GOT3 (cell line): ENCODE data around the gene RGL2.
A peak's percentile ranks its signal among the peaks of the same experiment; 100 is the strongest.
"Not testable (repeated sequence)": the region's sequence is repeated elsewhere in the genome, so short reads cannot be mapped to it uniquely, and the experiment has no call there.

Source experiments
- DNase-seq: peaks from one replicate; lab custom pipeline; 2025; ENCODE audit warnings: mixed read lengths; lab: John Stamatoyannopoulos, UW

Gene RGL2

DNA sequence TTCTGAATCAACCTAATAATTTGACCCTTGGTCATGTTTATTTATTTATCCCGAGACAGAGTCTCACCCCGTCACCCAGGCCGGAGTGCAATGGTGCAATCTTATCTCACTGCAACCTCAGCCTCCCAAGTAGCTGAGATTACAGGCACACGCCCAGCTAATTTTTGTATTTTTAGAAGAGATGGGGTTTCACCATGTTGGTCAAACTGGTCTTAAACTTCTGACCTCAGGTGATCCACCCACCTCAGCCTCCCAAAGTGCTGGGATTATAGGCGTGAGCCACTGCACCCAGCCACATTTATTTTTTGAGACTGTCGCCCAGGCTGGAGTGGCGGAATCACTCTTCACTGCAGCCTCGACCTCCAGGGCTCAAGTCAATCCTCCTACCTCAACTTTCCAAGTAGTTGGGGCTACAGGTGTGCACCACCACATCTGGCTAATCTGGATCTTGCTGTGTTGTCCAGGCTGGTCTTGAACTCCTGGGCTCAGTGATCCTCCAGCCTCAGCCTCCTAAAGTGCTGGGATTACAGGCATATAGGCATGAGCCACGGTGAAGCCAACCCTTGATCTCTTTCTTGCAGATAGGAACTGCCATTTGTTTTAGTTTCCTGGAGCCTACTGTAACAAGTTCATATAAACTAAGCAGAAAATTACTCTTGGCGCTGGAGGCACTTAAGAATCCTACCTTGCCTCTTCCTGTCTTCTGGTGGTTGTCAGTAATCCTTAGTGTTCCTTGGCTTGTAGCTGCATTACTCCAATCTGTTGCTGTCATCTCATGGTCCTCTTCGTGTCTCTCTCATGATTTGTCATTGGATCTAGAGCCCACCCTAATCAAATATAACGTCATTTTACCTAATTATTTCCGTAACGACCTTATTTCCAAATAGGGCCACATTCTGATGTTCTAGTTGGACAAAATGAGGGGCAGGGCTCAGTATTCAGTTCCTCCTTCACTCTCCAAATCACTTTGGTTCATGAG is 24.5 kb downstream of the RGL2 start:
- DNase-seq: no peak

DNA sequence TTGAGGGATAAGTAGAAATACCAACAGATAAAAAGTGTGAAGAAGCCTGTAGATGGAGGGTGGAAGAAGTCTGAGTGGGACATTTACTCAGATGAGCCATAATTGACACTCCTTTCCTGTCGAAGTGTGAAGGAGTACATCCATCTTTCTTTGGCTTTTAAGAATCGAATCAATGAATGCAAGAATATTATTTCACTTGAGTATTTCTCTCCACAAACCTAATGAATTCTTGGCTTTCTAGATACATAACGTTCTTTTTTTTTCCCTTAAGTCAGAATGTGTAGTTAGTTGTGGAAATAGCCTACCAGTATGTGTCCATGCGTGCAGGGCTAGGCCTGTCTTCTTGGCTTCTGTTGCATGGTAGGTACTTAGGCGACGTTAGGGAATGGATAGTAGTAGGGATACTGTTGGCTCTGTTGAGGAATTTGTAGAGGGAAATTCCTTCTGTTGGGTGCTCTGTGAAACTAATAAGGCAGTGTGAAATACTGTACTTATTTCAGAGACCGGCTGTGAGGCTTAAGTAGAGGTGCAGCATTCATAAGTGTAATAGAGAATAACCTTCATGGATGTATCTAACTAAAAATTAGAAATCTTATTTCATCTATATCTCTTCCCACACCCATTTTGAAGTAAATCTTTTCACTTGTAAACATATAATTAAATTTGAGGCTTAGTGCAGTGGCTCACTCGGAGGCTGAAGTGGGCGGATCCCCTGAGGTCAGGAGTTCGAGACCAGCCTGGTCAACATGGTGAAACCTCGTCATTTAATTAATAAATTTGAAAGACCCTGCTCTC is 25.4 kb downstream of the RGL2 start:
- DNase-seq: no peak

DNA sequence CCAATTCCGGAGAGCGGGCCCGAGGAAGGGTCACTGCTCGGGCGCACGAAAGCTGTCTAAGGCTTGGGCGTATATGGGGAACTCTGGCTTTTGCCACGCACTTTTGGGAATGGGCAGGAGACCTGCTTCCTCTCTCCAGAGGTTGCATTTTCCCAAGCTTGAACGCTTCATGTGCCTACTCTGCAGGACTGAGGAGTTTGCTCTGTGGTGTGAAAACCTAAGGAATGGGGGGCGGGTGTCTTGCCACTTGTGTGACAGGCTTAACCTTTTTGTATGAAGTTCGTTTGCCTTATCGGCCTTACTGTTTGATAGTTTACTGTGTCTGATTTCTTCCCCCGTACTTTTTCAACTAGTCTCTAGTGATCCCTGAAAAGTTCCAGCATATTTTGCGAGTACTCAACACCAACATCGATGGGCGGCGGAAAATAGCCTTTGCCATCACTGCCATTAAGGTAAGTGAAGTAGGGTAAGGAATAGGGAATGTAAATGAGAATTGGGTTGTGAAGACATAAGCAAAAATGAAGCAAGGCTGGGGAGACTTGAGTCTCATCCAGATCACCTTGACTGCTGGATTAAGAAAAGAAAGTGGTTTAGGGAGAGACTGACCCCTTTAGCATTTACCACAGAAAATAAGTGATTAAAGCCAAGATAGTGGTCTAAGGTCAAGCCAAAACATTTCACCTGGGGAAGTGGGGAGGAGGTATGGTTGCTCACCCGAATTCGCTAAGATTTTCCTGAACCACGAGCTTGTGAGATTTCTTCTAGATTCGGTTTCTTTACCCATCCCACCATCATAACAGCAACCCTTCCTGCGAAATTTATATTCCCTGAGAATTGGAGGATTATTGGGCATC is 26.2 kb downstream of the RGL2 start:
- no peak for DNase-seq

DNA sequence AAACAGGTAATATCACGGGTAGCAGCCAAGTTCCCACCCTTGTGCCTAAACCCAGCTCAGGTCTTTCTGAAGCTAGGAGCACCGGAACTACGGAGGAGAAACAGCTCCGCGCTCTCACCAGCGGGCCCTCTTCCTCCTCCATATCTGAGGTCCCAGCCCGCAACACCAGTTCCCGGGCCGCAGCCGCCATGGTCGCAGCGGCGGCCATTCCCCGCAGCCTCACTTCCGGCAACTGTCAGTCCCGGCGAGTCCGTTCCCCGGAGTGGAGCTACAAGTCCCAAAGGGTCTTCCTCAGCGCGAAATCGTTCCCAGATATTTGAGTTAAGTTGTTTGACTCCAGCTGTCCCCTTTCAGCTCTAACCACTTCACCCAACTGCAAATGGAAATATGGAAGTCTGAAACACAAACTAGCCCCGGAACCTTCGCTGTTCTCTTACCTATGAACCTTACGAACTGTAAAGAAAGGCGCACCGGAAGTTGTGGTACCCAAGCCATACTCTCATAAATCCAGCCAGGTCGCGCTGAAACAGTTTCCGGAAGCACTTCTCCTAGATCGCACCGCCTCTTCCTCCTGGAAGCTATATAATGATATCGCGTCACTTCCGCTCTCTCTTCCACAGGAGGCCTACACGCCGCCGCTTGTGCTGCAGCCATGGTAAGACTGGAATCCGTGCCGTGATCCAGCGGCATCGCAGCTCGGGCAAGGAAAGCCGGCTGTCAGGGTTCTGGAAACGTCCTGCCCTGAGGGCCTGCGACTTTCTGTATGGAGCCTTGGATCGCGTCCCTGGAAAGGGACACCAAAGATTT is 27.1 kb downstream of the RGL2 start, which contains the start of the genes RPS18 and VPS52:
RPS18 (plus strand) TSS at position 608 of the 807 bp plus-strand sequence; CDS start at position 653, 45 bp downstream.
VPS52 (minus strand) TSS at position 409 of the 807 bp plus-strand sequence; CDS start at position 208, 201 bp downstream.
- DNase-seq: peak; percentile 80

DNA sequence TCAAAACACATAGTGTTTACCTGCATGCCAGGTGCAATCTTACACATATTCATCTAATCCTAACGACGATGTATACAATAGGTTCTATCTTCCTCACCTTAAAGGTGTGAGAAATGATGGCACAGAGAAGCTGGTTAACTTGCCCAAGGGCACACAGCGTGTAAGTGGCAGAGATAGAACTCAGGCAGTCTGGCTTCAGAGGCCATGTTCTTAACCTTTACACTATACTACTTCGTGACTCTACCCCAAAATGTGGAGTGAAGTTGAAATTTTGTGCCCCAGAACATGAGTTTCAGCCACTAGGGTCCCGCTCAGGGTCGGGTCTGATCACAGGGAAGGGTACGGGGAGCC is 27.6 kb downstream of the RGL2 start:
- DNase-seq: no peak

DNA sequence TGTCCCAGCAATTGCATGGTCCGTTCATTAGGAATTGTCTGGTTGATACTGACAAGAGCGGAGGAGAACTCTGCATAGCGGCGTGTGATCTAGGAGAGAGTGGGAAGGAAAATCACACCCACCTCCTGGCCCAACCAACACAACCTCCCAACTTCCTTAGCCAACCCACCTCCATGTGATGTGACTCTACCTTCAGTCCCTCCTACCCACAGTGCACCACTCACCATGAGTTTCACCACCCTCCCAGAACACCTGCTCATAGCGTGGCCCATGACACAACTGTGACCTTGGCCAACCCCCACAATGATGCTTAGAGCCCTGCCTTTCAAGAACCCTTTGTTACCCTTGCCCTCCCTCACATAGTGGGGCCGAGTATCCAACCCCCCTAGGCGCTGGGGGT is 34.7 kb downstream of the RGL2 start:
- DNase-seq: no peak

DNA sequence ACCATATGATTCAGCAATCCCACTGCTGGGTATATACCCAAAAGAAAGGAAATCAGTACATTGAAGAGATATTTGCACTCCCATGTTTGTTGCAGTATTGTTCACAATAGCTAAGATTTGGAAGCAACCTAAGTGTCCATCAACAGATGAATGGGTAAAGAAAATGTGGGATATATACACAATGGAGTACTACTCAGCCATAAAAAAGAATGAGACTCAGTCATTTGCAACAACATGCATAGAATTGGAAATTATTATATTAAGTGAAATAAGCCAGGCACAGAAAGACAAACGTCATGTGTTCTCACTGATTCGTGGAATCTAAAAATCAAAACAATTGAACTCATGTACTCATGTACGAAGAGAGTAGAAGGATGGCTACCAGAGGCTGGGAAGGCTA is 36.3 kb downstream of the RGL2 start:
- not testable (repeated sequence) for DNase-seq

DNA sequence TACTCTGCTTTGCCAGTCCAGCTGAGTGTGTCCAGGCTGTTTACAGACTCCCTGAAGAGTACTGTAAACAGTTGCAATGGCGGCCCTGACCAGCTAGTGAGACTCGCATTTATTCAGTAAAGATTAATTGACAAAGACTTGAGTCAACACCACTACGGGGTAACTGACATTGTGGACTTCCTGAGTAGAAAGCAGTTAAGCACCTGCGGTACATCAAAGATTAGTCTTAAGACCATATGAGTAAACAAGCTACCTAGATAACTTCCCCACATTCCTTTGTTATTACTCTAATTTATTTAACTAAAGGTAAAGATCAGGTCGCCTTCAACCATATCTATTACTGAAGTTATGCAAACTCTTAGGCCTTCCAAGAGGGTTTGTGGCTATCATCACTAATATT is 39.7 kb downstream of the RGL2 start:
- DNase-seq: no peak

DNA sequence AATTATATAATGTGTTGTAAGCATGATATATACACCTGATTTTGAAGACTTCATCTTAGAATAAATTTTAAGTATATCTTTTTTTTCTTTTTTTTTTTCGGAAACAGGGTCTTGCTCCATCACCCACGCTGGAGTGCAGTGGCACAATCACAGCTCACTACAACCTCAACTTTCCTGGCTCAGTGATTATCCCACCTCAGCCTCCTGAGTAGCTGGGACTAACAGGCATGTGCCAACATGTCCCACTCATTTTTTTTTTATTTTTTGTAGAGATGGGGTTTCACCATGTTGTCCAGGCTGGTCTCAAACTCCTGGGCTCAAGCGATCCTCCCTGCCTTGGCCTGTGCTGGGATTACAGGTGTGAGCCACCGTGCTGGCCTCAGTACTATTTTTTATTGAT is 44.2 kb downstream of the RGL2 start:
- no peak for DNase-seq

DNA sequence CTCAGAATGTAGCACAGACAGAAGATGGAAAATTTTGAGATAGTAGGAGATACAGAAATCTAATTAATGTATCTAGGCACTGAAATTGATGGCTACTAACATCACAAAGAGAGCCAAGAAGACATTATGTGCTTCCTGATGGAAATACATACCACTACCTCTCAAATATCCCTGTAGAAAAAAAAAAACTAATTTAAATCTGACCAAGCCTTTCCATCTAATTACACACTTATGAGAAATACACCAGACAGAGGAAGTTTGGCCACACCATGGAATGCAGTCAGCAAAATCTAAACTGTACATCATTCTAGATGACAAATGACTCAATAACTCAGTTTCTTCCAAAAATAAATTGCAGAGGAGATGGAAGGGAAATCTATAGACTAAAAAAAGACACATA is 46.0 kb downstream of the RGL2 start:
- no peak for DNase-seq

DNA sequence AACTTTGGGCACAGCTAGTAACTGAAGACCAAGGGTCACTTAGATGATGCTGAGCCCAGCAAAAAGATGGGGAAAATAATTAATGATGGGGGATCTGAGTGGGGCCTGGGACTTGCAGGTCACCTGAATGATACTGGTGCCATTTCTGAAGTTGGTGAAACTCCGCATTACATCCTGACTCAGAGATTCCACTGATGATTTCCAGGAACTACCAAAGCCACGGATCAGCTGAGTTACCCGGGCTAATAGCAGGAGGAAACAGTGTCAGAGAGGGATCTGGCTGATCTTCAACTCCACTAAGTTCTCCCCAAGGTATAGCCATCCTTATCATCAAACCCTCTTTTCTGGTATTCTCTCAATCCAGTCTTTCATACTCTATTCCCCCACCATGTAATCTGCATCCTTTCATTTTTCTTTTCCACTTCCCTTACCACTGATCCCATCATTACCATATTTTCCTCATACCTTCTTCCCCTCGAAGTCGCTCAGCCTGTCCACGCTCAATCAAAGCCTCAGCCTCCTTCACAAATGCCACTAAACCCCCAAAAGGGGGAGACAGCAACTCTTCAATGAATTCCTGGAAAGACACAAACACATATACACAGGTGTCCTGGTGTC is 47.2 kb downstream of the RGL2 start:
- no peak for DNase-seq

DNA sequence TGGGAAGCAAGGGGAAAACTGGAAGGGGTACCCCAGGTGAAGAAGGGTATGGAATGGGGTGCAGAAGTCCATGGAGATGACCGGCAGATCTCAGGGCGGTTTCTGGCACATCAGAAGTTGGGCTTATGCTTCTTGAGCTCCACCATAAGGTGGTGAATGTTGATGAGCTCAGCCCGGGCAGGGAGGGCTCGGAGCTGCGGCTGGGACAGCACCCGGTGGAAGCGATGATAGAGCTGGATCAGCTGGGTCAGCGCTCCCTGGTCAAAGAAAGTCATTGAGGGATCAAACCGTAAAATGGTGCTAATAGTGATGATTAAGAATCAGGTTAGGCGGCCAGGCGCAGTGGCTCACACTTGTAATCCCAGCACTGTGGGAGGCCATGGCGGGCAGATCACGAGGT is 48.0 kb downstream of the RGL2 start:
- no peak for DNase-seq

DNA sequence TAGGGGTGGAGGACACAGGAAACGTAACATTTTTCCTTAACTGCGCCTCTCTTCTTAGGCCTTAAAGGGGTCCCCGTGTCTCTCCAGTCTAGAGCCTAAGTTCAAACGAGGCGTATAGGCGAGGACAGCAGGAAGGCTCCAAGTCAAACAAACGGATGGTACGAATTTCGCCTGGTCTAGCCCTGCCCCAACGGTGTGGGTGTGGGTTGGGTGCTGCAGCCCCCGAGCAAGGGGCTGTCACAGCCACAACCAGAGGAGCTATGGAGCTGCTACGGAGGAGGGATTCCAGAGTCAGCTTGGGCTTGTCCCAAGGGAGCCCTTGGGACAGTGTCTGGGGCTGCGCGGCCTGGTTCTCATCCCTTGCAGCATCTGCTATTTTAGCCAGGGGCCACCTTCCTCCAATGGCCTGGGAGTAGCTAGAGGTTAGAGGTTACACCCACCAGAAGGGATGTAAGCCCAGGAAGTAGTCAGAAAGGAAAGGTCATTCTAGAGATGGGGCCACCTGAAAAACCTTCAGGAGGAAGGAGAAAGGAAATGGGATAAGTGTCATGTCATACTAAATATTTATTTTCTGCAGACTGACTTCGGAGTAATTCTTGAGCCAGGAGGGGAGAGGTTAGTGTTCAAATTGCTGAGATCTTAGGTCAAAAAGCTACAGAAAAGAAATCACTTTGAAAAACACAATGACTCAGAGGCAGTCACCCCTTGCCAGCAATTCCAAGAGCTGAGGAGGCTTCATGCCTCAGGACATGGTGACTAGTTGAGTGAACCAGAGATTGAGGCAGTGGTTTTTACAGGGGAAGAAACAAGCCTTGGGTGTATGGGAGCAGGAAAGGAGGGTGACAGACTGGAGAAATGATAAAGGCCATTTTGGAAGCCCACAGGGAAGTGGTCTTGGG is 48.8 kb downstream of the RGL2 start:
- DNase-seq: no peak

DNA sequence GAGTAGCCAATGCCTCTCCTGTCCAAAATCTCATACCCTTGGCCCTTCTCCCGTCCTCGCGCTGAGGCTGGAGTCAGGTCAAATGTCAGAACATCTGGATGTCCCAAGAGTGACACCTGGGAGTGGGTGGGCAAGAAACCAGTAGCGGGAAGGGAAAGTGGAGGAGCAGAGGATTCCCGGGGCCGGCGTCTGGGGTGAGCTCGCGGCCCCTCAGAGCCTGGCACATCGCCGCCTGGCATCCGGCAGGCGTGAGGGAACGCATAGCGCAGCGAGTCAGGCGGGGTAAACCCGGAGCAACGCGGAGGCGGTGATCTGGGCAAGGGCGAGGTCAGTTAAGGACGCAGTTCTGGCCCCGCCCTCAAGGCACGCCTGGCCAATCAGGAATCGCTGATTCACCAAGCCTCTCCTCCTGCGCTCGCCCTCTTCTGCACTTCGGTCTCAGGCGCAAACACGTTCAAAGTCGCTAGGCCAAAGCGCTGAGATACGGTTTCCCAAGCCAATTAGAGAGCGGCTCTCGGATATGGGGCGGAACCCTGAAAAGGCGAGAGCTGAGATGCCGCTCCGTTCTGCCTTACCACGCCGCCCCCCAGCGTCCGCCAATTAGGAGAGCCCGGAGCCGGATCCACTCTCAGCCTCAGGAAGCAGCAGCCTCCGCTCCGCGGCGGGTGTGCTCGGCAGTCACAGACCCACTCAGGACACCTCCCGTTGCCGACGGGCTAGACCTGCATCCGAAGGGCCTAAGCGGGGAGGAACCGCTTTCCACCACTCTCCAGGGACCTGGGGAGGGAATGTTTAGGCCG is 49.6 kb downstream of the RGL2 start:
- DNase-seq: peak; percentile 93

DNA sequence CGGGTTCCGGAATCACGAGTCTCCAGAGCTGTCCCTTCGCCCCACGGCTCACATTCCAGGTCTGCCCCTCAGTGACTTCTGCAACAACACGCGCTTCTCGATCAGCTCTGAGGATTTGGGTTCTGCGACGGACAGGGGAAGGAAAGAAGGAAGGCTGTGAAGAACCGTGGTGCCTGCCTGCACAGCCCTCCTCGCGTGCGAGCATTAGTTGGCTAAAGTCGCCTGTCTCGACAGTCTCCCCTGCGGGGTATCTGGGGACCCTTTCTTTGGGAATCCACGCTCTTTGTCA is 50.2 kb downstream of the RGL2 start:
- no peak for DNase-seq

DNA sequence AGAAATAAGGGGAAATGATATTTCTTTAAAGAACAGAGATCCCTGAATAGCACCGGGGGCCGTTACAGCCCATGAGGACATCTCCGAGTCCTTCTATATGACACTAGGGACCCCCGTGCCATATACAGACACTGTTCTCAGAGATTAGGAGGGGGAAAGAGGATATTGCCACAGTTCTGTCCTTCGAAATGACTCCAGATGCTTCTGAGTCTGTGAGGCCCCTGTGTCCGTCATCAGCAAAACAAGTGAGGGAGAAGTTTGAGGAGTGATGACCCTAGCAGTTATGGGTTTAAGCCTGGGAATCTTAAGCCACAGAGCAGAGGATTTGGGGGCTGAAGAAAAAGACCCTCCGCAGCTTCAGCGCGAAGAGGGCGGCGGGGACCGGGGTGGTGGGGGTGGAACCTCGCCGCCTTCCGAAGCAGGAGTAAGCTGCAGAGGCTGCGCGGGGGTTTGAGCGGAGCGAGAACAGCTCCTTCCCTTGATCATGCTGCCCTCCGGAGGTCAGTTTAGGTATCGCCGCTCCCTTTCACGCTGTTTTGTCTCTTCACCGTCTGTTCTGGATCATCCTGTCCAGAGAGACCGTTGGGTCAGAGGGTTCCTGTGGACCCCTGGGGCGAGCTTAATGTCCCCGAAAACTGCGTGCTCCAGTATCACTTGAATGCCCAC is 50.6 kb downstream of the RGL2 start:
- peak; percentile 64 for DNase-seq

DNA sequence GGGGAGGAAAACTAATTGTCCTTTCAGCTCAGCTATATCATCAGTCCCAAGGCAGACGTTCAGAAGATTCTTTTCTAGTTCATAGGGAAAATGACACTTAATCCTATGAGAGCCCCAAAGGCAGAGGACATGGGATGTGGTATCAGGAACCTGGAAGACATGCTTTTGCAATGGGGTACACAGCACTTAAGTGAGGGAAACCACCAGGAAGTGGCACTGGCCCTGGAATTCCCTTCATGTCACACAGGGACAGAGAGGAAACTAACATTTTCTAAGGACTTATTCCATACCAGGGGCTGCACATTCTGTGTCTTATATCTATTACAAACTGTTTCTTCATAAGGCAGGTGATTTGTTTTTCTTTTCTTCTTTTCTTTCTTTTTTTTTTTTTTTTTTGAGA is 55.3 kb downstream of the RGL2 start:
- DNase-seq: no peak

DNA sequence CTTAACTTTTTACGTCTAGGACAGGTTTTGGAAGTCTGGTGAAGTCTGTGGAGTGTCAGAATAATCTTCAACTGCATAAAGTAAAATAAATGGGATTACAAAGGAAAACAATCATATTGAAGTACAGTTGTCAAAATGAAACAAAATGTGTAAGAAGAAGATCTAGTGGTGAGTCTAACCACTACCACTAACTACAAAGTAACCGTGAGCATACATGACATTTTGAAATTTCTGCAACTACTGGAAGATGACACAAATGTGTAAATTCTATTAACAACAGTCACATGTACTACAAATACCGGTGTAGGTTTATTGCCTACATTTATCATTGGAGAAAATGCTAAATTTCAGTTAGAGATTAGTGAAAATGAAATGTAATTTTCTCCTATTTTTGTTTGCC is 56.8 kb downstream of the RGL2 start:
- no peak for DNase-seq
